Fibroblast of skin of left biceps (primary cell): Measurements from ENCODE around the gene SLC25A10.
"Not testable (repeated sequence)": the region's sequence is repeated elsewhere in the genome, so short reads cannot be mapped to it uniquely, and the experiment has no call there.

Experiments used
- DNase-seq, 2 experiments: peaks; one replicate each; pipeline ENCODE4 v3.0.0-alpha.2; 2013; ENCODE audit warnings: low read depth in 2 of 2

SLC25A10 gene

GRCh38 chr17:81720267-81721071, 8.4 kb downstream of the SLC25A10 start:
- no peak for DNase-seq

GRCh38 chr17:81722184-81723120, 10.4 kb downstream of the SLC25A10 start:
- DNase-seq: no peak

GRCh38 chr17:81723651-81724209, 11.6 kb downstream of the SLC25A10 start:
- DNase-seq: no peak

- DNase-seq: no peak
Observed at GRCh38 chr17:81725439-81725838, 13.4 kb downstream of the SLC25A10 start.

- DNase-seq: no peak
Observed at GRCh38 chr17:81726004-81726403, 13.9 kb downstream of the SLC25A10 start.

- no peak for DNase-seq
Observed at GRCh38 chr17:81727324-81728031, 15.4 kb downstream of the SLC25A10 start.

GRCh38 chr17:81733507-81734404, 21.7 kb downstream of the SLC25A10 start:
- DNase-seq: no peak

- DNase-seq: no peak
Observed at GRCh38 chr17:81734405-81735263, 22.6 kb downstream of the SLC25A10 start.

GRCh38 chr17:81735264-81736102, 23.4 kb downstream of the SLC25A10 start:
- DNase-seq: no peak

GRCh38 chr17:81737947-81738800, 26.1 kb downstream of the SLC25A10 start:
- DNase-seq: no peak

GRCh38 chr17:81738801-81739393, 26.8 kb downstream of the SLC25A10 start:
- DNase-seq: no peak

- not testable (repeated sequence) for DNase-seq
Observed at GRCh38 chr17:81739593-81739992, 27.5 kb downstream of the SLC25A10 start.

- no peak for DNase-seq
Observed at GRCh38 chr17:81740395-81740961, 28.4 kb downstream of the SLC25A10 start.

- no peak for DNase-seq
Observed at GRCh38 chr17:81741049-81741593, 29.0 kb downstream of the SLC25A10 start.

- DNase-seq: no peak
Observed at GRCh38 chr17:81741594-81742452, 29.7 kb downstream of the SLC25A10 start.
